IMR-90 (cell line): ENCODE results near the gene KLHL13. TPM values are rescaled to one million over a fixed set of nuclear protein-coding genes. Genes with fewer than 3 reads are reported as not detected.

ENCODE experiments used
- ATAC-seq: fragments of 200-7000 bp; cut with Tn5 transposase; 2 replicates; pipeline ENCODE4 v1.9.1; 2020; ENCODE audit warnings: low read depth, mild to moderate bottlenecking, moderate library complexity
- BruUV-seq: library from RNA; stranded (reverse); fragments of 400-500 nt; replicated peaks from 2 replicates; lab custom pipeline; 2021; lab: Mats Ljungman, UMichigan
- CTCF ChIA-PET: fragments of 300-600 bp; formaldehyde crosslinking; extraction: SDS; loops from one replicate; lab custom pipeline; 2021; ENCODE audit warnings: antibody characterized with exemption; lab: Yijun Ruan, JAX
- POLR2A ChIA-PET: fragments of 300-600 bp; sonication (Branson Sonifier 250); formaldehyde crosslinking; loops from one replicate; lab custom pipeline; 2022; ENCODE audit warnings: antibody characterized with exemption; ENCODE audit not compliant: unreplicated experiment; lab: Charles Lee
- DNase-seq: peaks from one replicate; pipeline ENCODE4 v3.0.0; 2013
- H2AFZ ChIP-seq: replicated peaks from 2 replicates; pipeline ENCODE3; 2013; ENCODE audit warnings: low read length, mild to moderate bottlenecking; ENCODE audit not compliant: poor library complexity
- H2AK5ac ChIP-seq: 2 replicates; pipeline ENCODE4 v1.6.1; 2013; ENCODE audit warnings: low read depth, low read length, inconsistent platforms
- H2AK9ac ChIP-seq: replicated peaks from 2 replicates; pipeline ENCODE3; 2013; ENCODE audit warnings: mild to moderate bottlenecking, low read depth, low read length, moderate library complexity; ENCODE audit not compliant: poor library complexity
- H2BK120ac ChIP-seq: 2 replicates; pipeline ENCODE4 v1.6.1; 2013; ENCODE audit warnings: low read depth, low read length, inconsistent platforms
- H2BK15ac ChIP-seq: 3 replicates; pipeline ENCODE4 v1.6.1; 2013; ENCODE audit warnings: low read depth, low read length, inconsistent platforms
- H2BK20ac ChIP-seq: 2 replicates; pipeline ENCODE4 v1.6.1; 2013; ENCODE audit warnings: low read depth, mild to moderate bottlenecking, inconsistent platforms, low read length, moderate library complexity
- H2BK5ac ChIP-seq: 2 replicates; pipeline ENCODE4 v1.6.1; 2013; ENCODE audit warnings: mild to moderate bottlenecking, low read depth, low read length, inconsistent platforms; ENCODE audit not compliant: poor library complexity, severe bottlenecking
- H3K14ac ChIP-seq: replicated peaks from 2 replicates; pipeline ENCODE4 v1.6.1; 2013; ENCODE audit warnings: low read depth, low read length, inconsistent platforms
- H3K18ac ChIP-seq: 2 replicates; pipeline ENCODE4 v1.6.1; 2013; ENCODE audit warnings: low read depth, low read length, control low read depth
- H3K23ac ChIP-seq: 2 replicates; pipeline ENCODE4 v1.6.1; 2013; ENCODE audit warnings: low read depth, low read length, inconsistent platforms
- H3K27ac ChIP-seq: 2 replicates; pipeline ENCODE4 v1.5.1; 2013; ENCODE audit warnings: mild to moderate bottlenecking, control low read depth, low read length; ENCODE audit not compliant: insufficient read depth
- H3K27me3 ChIP-seq: 2 replicates; pipeline ENCODE4 v1.6.1; 2013; ENCODE audit warnings: low read length; ENCODE audit not compliant: control insufficient read depth, insufficient read depth
- H3K36me3 ChIP-seq: 2 replicates; pipeline ENCODE4 v1.6.1; 2013; ENCODE audit warnings: low read length, mixed read lengths; ENCODE audit not compliant: control insufficient read depth, insufficient read depth
- H3K4ac ChIP-seq: 2 replicates; pipeline ENCODE4 v1.6.1; 2013; ENCODE audit warnings: low read depth, low read length, inconsistent platforms
- H3K4me1 ChIP-seq: 2 replicates; pipeline ENCODE4 v1.6.1; 2013; ENCODE audit warnings: low read length, mixed read lengths; ENCODE audit not compliant: control insufficient read depth, insufficient read depth
- H3K4me2 ChIP-seq: 2 replicates; pipeline ENCODE4 v1.6.1; 2013; ENCODE audit warnings: low read depth, mild to moderate bottlenecking, control low read depth, low read length, moderate library complexity
- H3K4me3 ChIP-seq: 2 replicates; pipeline ENCODE4 v1.5.1; 2013; ENCODE audit warnings: low read depth, mild to moderate bottlenecking, control low read depth, low read length, moderate library complexity; ENCODE audit not compliant: insufficient read depth
- H3K56ac ChIP-seq: 2 replicates; pipeline ENCODE4 v1.6.1; 2013; ENCODE audit warnings: low read length, inconsistent platforms; ENCODE audit not compliant: insufficient read depth; ENCODE audit errors: extremely low read depth
- H3K79me1 ChIP-seq, 2 experiments: 2 replicates each; pipeline ENCODE4 v1.6.1; 2013; ENCODE audit warnings: low read length in 2 of 2, inconsistent platforms in 1 of 2, low read depth in 1 of 2
- H3K9ac ChIP-seq: 2 replicates; pipeline ENCODE4 v1.6.1; 2013; ENCODE audit warnings: low read depth, low read length, control low read depth
- H3K9me1 ChIP-seq: 2 replicates; pipeline ENCODE4 v1.6.1; 2013; ENCODE audit warnings: low read length, inconsistent platforms; ENCODE audit not compliant: insufficient read depth
- H3K9me3 ChIP-seq: 2 replicates; pipeline ENCODE4 v1.6.1; 2013; ENCODE audit warnings: low read length; ENCODE audit not compliant: control insufficient read depth, insufficient read depth
- H4K20me1 ChIP-seq: 2 replicates; pipeline ENCODE4 v1.6.1; 2013; ENCODE audit warnings: low read length, inconsistent platforms; ENCODE audit not compliant: insufficient read depth
- H4K5ac ChIP-seq: 2 replicates; pipeline ENCODE4 v1.6.1; 2013; ENCODE audit warnings: mild to moderate bottlenecking, low read depth, low read length, control low read depth
- H4K8ac ChIP-seq, 2 experiments: 2 replicates each; pipeline ENCODE4 v1.6.1; 2013; ENCODE audit warnings: low read depth in 2 of 2, low read length in 2 of 2, control low read depth in 1 of 2, inconsistent platforms in 1 of 2
- H4K91ac ChIP-seq: 2 replicates; pipeline ENCODE4 v1.6.1; 2013; ENCODE audit warnings: low read depth, low read length, inconsistent platforms; ENCODE audit not compliant: insufficient read depth
- BHLHE40 ChIP-seq: fragments of 150-350 bp; IDR thresholded peaks from 2 replicates; pipeline ENCODE4 v1.6.1; 2016; ENCODE audit warnings: mild to moderate bottlenecking, low read depth, low read length
- CHD1 ChIP-seq: IDR thresholded peaks from 2 replicates; pipeline ENCODE4 v1.6.1; 2012; ENCODE audit warnings: low read depth, low read length, improper control_type of control experiment
- CTCF ChIP-seq: conservative IDR thresholded peaks from 2 replicates; pipeline ENCODE4 v1.5.1; 2012; ENCODE audit warnings: mild to moderate bottlenecking, low read depth, low read length, improper control_type of control experiment
- FOS ChIP-seq: fragments of 150-350 bp; IDR thresholded peaks from 2 replicates; pipeline ENCODE4 v1.6.1; 2016; ENCODE audit warnings: low read depth, low read length
- MXI1 ChIP-seq: IDR thresholded peaks from 2 replicates; pipeline ENCODE4 v1.6.1; 2012; ENCODE audit warnings: low read depth, mild to moderate bottlenecking, low read length, moderate library complexity, borderline replicate concordance
- NFE2L2 ChIP-seq: fragments of 150-350 bp; IDR thresholded peaks from 2 replicates; pipeline ENCODE4 v1.6.1; 2016; ENCODE audit warnings: low read depth, mild to moderate bottlenecking, low read length
- POLR2A ChIP-seq: IDR thresholded peaks from 2 replicates; pipeline ENCODE4 v1.6.1; 2012; ENCODE audit warnings: mild to moderate bottlenecking, low read depth, low read length
- WGBS, 2 experiments: methylation state at CpG; one replicate each; pipeline versions ENCODE4 v1.1.5 to v1.1.7; 2013; ENCODE audit warnings: missing lambda C conversion rate in 2 of 2; ENCODE audit not compliant: insufficient read length in 1 of 2; ENCODE audit errors: extremely low coverage in 2 of 2; 5-methylcytosine and 5-hydroxymethylcytosine counted together
- dilution Hi-C: fragments of 300-500 bp; cut with HindIII; formaldehyde crosslinking; loops from one replicate; pipeline ENCODE4 v1.14.3; 2018; ENCODE audit warnings: low sequenced_read_pairs; ENCODE audit not compliant: unreplicated experiment
- in situ Hi-C: fragments of 300-500 bp; cut with MboI; formaldehyde crosslinking; loops from 3 replicates; pipeline ENCODE4 v1.14.3; 2019; ENCODE audit warnings: low sequenced_read_pairs, inconsistent platforms, mixed read lengths
- intact Hi-C: fragments of 100-400 bp; cut with micrococcal nuclease; formaldehyde crosslinking; loops from 2 replicates; pipeline ENCODE4 v1.10.0; 2022
- polyA plus RNA-seq, 3 experiments: library from polyadenylated mRNA; depleted of rRNA; stranded (reverse); fragments of >200 nt; gene quantifications; 2 replicates each; pipeline ENCODE4 v1.2.3, GENCODE V29; 2012; ENCODE audit warnings: low replicate concordance in 1 of 3
- total RNA-seq: library from RNA; depleted of rRNA; stranded (reverse); fragments of >200 nt; gene quantifications from 2 replicates; pipeline ENCODE4 v1.2.3, GENCODE V29; 2012

KLHL13 gene
- total and polyA plus RNA-seq, 2 of the 4 experiments (the other 2 are of a cell fraction): 4.0 to 12.5 TPM

DNA sequence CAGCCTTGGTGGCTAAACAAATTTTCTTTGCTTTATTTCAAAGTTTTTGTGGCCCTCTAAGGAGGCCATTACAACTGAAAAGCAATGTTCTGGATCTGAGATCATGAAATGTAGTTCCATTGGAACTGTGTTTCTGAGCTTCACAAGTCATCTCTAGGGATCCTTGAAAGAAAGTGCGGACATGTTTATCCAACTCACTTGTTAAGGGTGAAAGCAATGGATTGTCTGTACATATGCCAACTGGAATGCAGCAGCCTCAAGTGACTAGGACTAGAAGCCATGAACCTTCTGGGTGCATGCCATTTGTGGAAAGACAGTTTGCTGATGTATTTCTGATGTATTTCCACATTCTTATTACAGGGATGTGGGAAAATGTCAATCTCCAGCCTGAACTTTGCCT lies 36.7 kb upstream of the KLHL13 start:
- 50% methylated on average over 1 of the region's 1 CpG; no CpG with 5 or more reads in 1 of the 2 experiments for WGBS, 2 experiments
- no peak for ATAC-seq

More for the DNA sequence above, 36.7 kb upstream of the KLHL13 start:
- CTCF ChIA-PET: no interaction called here
- no peak overlapping the region for H2AK9ac ChIP-seq
- no peak overlapping the region for H3K14ac ChIP-seq
- intact Hi-C loops: no loop called here
- H3K79me1 ChIP-seq: no peaks in the 10 kb centered on the region
- no peaks in the 10 kb centered on the region for H3K27me3 ChIP-seq
- no peak overlapping the region for H2BK120ac ChIP-seq
- no peak overlapping the region for H3K4me3 ChIP-seq
- no peak overlapping the region for H3K23ac ChIP-seq
- H4K5ac ChIP-seq: no peak overlapping the region
- H3K4me2 ChIP-seq: no peak overlapping the region
- no peak overlapping the region for H2AK5ac ChIP-seq
- H3K27ac ChIP-seq: no peak overlapping the region
- H3K4ac ChIP-seq: no peak overlapping the region
- no peak overlapping the region for H3K9ac ChIP-seq
- in situ Hi-C loops: no loop called here
- no peaks in the 10 kb centered on the region for H4K20me1 ChIP-seq
- H3K36me3 ChIP-seq: no peaks in the 10 kb centered on the region
- no peak overlapping the region for H3K18ac ChIP-seq
- H3K9me3 ChIP-seq: no peaks in the 10 kb centered on the region
- H2BK20ac ChIP-seq: no peak overlapping the region
- H4K91ac ChIP-seq: no peak overlapping the region
- no peaks in the 10 kb centered on the region for H3K9me1 ChIP-seq
- H3K4me1 ChIP-seq: no peaks in the 10 kb centered on the region
- no peak for TF ChIP-seq CTCF
- TF ChIP-seq CHD1: no peak
- no peak for TF ChIP-seq FOS
- no peak for TF ChIP-seq NFE2L2
- no peak for TF ChIP-seq MXI1
- no peak for TF ChIP-seq POLR2A
- no peak for TF ChIP-seq BHLHE40
- H2AFZ ChIP-seq: no peak overlapping the region
- no peak overlapping the region for H3K56ac ChIP-seq
- no TSS peak for BruUV-seq
- DNase-seq: no peak
- H2BK5ac ChIP-seq: no peak overlapping the region
- POLR2A ChIA-PET: no interaction called here
- dilution Hi-C loops: no loop called here
- H4K8ac ChIP-seq: no peak overlapping the region
- no peak overlapping the region for H2BK15ac ChIP-seq
